Testis (tissue), 3 donors: Measurements from ENCODE around the gene RAB3GAP2. TPM values are rescaled to one million over a fixed set of nuclear protein-coding genes. Genes with fewer than 3 reads are reported as not detected.
"Not testable (repeated sequence)": the region's sequence is repeated elsewhere in the genome, so short reads cannot be mapped to it uniquely, and the experiment has no call there.

Experiments used
- DNase-seq: peaks from one replicate; pipeline ENCODE4 v3.0.0-alpha.2; 2019
- H3K27ac ChIP-seq, 2 donors: fragments of 200-600 bp; sonication (generic); one replicate each; pipeline ENCODE4 v1.5.1; 2019
- H3K27me3 ChIP-seq: fragments of 200-600 bp; sonication (generic); one replicate; pipeline ENCODE4 v1.5.1; 2019
- H3K36me3 ChIP-seq: fragments of 200-600 bp; sonication (generic); one replicate; pipeline ENCODE4 v1.5.1; 2017; ENCODE audit warnings: low read depth; ENCODE audit errors: missing control alignments
- H3K4me1 ChIP-seq: fragments of 200-600 bp; sonication (generic); one replicate; pipeline ENCODE4 v1.5.1; 2019
- H3K4me3 ChIP-seq, 2 donors: fragments of 200-600 bp; sonication (generic); one replicate each; pipeline ENCODE4 v1.5.1; 2017 to 2019
- H3K9me3 ChIP-seq: fragments of 200-600 bp; sonication (generic); one replicate; pipeline ENCODE4 v1.5.1; 2017
- CTCF ChIP-seq, 3 experiments: fragments of 450-650 bp in 2 of 3; fragments of 200-600 bp in 1 of 3; sonication (generic) in 1 of 3; IDR thresholded peaks; one replicate each; pipeline ENCODE4 v1.5.1; 2016 to 2019; ENCODE audit warnings: antibody characterized with exemption in 3 of 3, mild to moderate bottlenecking in 2 of 3, moderate library complexity in 1 of 3
- POLR2A ChIP-seq: fragments of 450-650 bp; IDR thresholded peaks from one replicate; pipeline ENCODE4 v1.6.1; 2017; ENCODE audit warnings: antibody characterized with exemption, mild to moderate bottlenecking, moderate library complexity
- WGBS, 2 donors: methylation state at CpG; one replicate each; pipeline ENCODE4 v1.1.5; 2018; 5-methylcytosine and 5-hydroxymethylcytosine counted together
- intact Hi-C: fragments of 100-400 bp; cut with DNase I; formaldehyde crosslinking; loops from one replicate; pipeline ENCODE4 v1.15.1; 2023; ENCODE audit warnings: low total_unique reads
- polyA plus RNA-seq: library from polyadenylated mRNA; stranded (reverse); fragments of 350-450 nt; fragmentation: Illumina TruSeq; extraction: RNeasy Lipid Tissue Mini Kit (QIAGEN cat#74804); gene quantifications from one replicate; pipeline ENCODE4 v1.2.3, GENCODE V29; 2014; ENCODE audit warnings: low read depth, low replicate concordance; ENCODE audit not compliant: insufficient read depth
- total RNA-seq, 2 donors: library from RNA; depleted of rRNA; stranded (reverse); fragments of >200 nt; gene quantifications; one replicate each; pipeline ENCODE4 v1.2.3, GENCODE V29; 2016

RAB3GAP2 gene
- total and polyA plus RNA-seq, 3 donors from 2014 or later: 17.9 to 28.7 (median 24.6) TPM

GRCh38 chr1:220182656-220183055 lies 89.6 kb downstream of the RAB3GAP2 start:
- Histone ChIP-seq H3K4me3 (no peak overlapping the region), H3K36me3 (no peaks in the 10 kb centered on the region), H3K27ac (no peak overlapping the region), H3K4me1 (no peaks in the 10 kb centered on the region), H3K27me3 (no peaks in the 10 kb centered on the region), H3K9me3 (no peaks in the 10 kb centered on the region)
- TF ChIP-seq CTCF (IDR thresholded peaks at IDR 0.05) (no peak), POLR2A (no peak)
- WGBS, 2 donors: 47 to 54% methylated on average over 2 of the region's 2 CpGs
- no peak for DNase-seq
- intact Hi-C loops: no loop called here

GRCh38 chr1:220182111-220182510 lies 90.1 kb downstream of the RAB3GAP2 start:
- TF ChIP-seq POLR2A (no peak), CTCF (IDR thresholded peaks at IDR 0.05) (no peak)
- Histone ChIP-seq H3K27ac (no peak overlapping the region), H3K36me3 (no peaks in the 10 kb centered on the region), H3K4me1 (no peaks in the 10 kb centered on the region), H3K9me3 (no peaks in the 10 kb centered on the region), H3K4me3 (no peak overlapping the region), H3K27me3 (no peaks in the 10 kb centered on the region)
- WGBS, 2 donors: 82 to 86% methylated on average over 1 of the region's 1 CpG
- no peak for DNase-seq
- intact Hi-C loops: no loop called here

GRCh38 chr1:220176540-220176939 lies 95.7 kb downstream of the RAB3GAP2 start:
- Histone ChIP-seq H3K4me1 (no peaks in the 10 kb centered on the region), H3K27me3 (no peaks in the 10 kb centered on the region), H3K36me3 (no peaks in the 10 kb centered on the region), H3K9me3 (no peaks in the 10 kb centered on the region), H3K27ac (no peak overlapping the region), H3K4me3 (no peak overlapping the region)
- 100% methylated on average over 1 of the region's 1 CpG; no CpG with 5 or more reads in 1 of the 2 donors for WGBS, 2 donors
- no peak for TF ChIP-seq POLR2A
- no peak for TF ChIP-seq CTCF (IDR thresholded peaks at IDR 0.05)
- intact Hi-C loops: no loop called here
- no peak for DNase-seq

- Histone ChIP-seq H3K4me1 (no peaks in the 10 kb centered on the region), H3K27ac (no peak overlapping the region), H3K36me3 (no peaks in the 10 kb centered on the region), H3K27me3 (no peaks in the 10 kb centered on the region), H3K9me3 (no peaks in the 10 kb centered on the region), H3K4me3 (no peak overlapping the region)
- intact Hi-C loops: no loop called here
- no peak for DNase-seq
- TF ChIP-seq CTCF (IDR thresholded peaks at IDR 0.05) (no peak), POLR2A (no peak)
- WGBS, 2 donors: 88 to 97% methylated on average over 1 of the region's 1 CpG
These were observed 101.3 kb downstream of the RAB3GAP2 start for GRCh38 chr1:220170836-220171526.

GRCh38 chr1:220169887-220170286 lies 102.4 kb downstream of the RAB3GAP2 start:
- H3K27me3 ChIP-seq, H3K36me3 ChIP-seq, DNase-seq, intact Hi-C loops, H3K4me3 ChIP-seq, H3K9me3 ChIP-seq, H3K27ac ChIP-seq, H3K4me1 ChIP-seq: not testable (repeated sequence)
- 97% methylated on average over 4 of the region's 4 CpGs for WGBS, 2 donors
